HG03066 (cell line): ENCODE data around the gene FOXN3.
"Not testable (repeated sequence)": the region's sequence is repeated elsewhere in the genome, so short reads cannot be mapped to it uniquely, and the experiment has no call there.

Experiments
- ATAC-seq: cut with Tn5 transposase; IDR thresholded peaks from one replicate; pipeline ENCODE4 v1.9.1; 2021; ENCODE audit warnings: low read depth; ENCODE audit not compliant: unreplicated experiment

Gene FOXN3

GRCh38 chr14:89310211-89310610 is 106.8 kb downstream of the FOXN3 start:
- no peak for ATAC-seq

DNA sequence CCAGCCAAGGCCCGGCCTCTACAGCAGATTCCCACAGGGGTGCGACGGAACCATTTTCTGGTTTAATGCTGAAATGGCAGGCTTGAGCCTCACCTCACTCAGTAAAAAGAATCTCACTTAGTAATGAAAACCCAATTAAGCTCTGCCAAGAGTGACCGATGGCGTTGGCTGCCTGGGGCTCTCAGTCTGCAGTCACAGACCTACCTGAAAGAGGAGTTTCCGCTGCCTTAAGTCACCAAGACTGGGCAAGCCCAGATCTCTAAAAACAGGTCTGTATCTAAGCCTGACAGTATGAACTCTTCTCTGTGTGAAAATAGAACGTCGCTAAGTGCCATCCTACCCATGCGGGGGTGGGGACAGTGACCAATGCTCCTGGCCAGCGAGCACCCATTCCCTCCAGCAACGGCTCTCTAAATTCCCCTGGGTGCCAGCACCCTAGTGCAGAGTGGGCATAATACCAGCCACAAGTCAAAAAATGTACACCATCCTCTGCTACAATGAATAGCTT is 107.3 kb downstream of the FOXN3 start:
- no peak for ATAC-seq

- no peak for ATAC-seq
These were observed 108.6 kb downstream of the FOXN3 start for GRCh38 chr14:89308232-89308959.

- no peak for ATAC-seq
These were observed 109.6 kb downstream of the FOXN3 start for GRCh38 chr14:89307409-89307808.

DNA sequence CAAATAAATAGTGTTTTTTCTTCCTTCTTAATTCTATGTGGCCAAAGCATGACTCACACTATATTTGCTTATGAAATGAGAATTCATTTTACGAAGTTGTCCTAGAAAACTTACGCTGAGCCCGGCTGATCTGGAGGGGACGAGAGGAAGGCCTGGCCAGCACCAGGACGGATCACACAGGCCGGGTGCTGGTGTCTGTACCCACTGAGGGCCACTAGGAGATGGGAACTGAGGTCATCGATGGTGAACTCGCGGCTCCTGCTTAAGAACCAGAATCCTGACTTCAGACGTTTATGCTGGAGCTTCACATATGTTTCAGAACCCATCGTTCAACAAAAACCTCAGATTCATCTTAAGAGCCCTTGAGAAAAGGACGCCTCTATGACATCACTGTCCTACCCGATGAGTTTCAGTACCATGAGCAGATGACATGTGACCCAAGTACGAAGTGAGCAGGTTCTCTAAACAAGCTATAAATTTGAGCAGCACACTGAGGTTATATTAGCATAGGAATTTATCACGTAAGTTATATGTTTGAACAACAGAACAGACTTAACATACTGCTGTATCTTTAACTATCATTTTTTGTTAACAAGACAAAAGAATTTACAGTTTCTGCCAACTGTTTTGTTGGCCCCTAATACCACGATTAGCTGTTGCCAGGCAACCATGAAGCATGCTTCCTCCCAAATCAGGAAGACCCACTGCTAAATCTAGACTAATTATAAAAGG is 111.9 kb downstream of the FOXN3 start:
- ATAC-seq: peak; percentile 35

- no peak for ATAC-seq
These were observed 112.5 kb downstream of the FOXN3 start for GRCh38 chr14:89304561-89304960.

GRCh38 chr14:89303456-89304435 is 113.3 kb downstream of the FOXN3 start:
- peak; percentile 70 for ATAC-seq

DNA sequence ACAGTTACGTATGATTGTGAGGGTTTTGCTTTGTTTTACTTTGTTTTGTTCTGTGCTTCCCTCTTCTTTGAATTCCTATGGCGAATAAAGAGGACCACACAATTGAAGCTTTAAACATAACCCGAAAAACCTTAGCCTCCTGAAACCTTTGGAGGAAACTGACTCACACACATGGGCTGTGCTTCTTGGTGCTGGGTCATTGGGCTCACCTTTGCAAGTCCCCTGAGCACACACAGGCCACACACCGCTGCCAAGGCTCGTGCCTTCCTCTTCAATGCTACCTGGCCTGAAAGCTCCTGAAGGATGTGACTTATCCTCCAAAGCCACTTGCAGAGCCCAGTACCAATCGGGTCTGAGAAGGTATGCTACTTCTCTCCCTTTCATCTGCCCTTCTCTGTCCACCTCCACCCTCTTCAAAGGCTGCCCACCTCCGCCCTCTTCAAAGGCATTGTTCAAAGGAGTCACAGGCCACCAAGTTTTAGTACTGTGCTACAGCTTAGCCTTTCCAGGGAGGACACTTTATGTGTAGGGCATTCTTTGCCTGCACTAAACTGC is 114.6 kb downstream of the FOXN3 start:
- ATAC-seq: no peak

DNA sequence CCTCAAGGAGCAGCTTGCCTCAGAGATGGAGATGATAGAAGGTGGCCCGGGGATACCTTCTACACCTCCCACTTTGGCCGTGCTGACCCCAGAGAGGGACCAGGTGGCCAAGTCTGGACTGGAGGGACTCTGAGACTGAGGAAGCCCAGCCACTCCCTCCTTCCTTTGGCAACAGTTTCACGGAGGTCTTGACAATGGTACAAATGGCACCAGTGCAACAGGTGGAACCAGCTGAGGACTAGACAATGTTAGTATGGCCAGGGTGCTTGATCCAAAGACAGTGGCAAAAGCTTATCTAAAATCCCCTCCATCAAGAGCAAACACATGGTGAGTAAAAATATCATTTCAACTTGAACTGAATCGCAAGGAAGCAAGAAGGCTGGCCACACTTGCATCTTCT is 117.4 kb downstream of the FOXN3 start:
- ATAC-seq: no peak

- ATAC-seq: no peak
These were observed 118.8 kb downstream of the FOXN3 start for GRCh38 chr14:89298056-89298834.

GRCh38 chr14:89296281-89296745 is 120.7 kb downstream of the FOXN3 start:
- no peak for ATAC-seq

DNA sequence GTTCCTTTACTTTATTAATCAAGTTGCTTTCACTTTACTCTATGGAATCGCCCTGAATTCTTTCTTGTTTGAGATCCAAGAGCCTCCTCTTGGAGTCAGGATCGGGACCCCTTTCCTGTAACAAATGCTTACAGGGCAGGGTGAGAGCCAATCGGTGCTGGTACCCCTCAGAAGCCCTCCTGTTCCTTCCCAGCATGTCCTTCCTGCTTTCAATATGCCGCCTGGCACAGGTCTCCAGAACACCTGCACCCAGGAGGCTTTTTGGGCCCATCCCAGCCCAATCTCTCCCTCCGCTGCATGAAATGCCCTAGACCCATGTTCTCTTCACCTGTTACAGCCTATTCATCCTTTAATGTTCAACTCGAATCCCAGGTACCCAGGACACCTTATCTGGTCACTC is 122.2 kb downstream of the FOXN3 start:
- ATAC-seq: no peak

- not testable (repeated sequence) for ATAC-seq
These were observed 122.6 kb downstream of the FOXN3 start for GRCh38 chr14:89294469-89294868.

GRCh38 chr14:89294060-89294459 is 123.0 kb downstream of the FOXN3 start:
- no peak for ATAC-seq

- ATAC-seq: no peak
These were observed 123.6 kb downstream of the FOXN3 start for GRCh38 chr14:89293314-89293916.

- no peak for ATAC-seq
These were observed 124.3 kb downstream of the FOXN3 start for GRCh38 chr14:89292579-89293313.

GRCh38 chr14:89291351-89291940 is 125.6 kb downstream of the FOXN3 start:
- ATAC-seq: no peak

- no peak for ATAC-seq
These were observed 126.2 kb downstream of the FOXN3 start for GRCh38 chr14:89290813-89291212.
